ENCODE results near the gene MMS22L.
"Not testable (repeated sequence)": the region's sequence is repeated elsewhere in the genome, so short reads cannot be mapped to it uniquely, and the experiment has no call there.

Gene MMS22L

DNA sequence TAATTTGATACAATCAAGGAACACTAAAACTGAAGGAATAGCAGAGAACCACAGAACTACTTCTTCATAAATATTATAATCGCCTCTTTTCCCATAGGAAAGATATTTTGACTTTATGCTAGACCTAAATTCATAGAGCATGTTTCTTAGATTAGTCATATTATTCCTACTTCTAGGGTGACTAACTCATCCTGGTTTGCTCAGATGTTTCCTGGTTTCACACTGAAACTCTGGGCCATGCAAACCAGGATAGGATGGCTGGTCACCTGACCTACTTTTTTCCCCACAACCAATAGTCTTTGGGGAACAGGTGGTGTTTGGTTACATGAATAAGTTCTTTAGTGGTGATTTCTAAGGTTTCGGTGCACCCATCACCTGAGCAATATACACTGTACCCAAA, 42.8 kb downstream of the MMS22L start:
- H3K27ac ChIP-seq = no peak overlapping the region

DNA sequence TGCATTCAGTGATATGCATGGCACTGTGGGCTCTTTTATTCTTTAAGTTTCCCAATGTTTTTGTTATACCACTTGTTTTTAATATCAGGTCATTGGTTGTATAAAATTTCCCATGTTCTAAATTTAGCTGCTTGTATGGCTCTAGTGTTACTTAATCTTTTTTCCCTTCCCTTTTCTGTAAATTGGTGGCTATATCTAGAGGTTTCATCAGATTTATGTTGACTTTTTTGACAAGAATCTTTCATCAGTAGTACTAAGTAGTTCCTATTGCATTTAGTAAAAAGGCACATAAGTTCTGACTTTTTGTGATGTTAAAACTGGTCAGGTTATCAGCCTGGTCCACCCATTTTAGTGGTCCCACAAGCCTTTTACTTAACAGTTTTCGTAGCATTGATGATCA, 51.1 kb downstream of the MMS22L start:
- Histone ChIP-seq H3K27ac (no peak overlapping the region), H3K4me3 (no peak overlapping the region)

More for the DNA sequence above, 42.8 kb downstream of the MMS22L start:
- no peak overlapping the region for H3K4me3 ChIP-seq

DNA sequence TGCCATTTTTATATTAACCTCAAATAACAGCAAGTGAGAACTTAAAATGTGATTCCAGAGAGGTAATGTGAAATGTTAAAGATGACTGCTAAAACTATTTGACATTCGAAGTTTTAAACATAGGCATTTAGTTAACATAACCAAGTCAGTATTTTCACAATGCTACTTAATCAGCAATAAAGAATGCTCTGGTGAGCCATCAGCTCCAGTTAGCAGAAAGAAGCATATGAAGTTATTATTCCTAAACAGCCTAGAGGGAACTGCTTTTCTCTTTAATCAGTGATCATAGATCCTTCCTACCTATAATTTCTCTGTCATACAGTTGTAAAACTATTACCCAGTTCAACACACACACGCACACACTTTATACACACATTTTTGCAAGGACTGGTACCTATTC, 60.1 kb downstream of the MMS22L start:
- Histone ChIP-seq H3K4me3 (no peak overlapping the region), H3K27ac (no peak overlapping the region)

DNA sequence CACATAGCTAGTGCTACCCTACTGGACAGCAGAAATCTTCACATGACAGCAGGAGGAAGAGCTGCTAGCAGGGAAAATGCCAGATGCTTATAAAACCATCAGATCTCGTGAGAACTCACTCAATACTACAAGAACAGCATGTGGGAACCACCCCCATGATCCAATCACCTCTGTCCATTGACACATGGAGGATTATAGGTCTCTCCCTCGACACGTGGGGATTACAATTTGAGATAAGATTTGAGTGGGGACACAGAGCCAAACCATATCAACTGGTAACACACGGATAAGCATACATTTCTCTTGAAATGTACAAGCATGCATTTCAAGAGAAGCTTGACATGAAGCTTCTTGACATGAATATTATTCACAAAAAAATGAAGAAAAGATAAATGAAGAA, 64.1 kb downstream of the MMS22L start:
- H3K27ac ChIP-seq = no peak overlapping the region
- H3K4me3 ChIP-seq = no peak overlapping the region

DNA sequence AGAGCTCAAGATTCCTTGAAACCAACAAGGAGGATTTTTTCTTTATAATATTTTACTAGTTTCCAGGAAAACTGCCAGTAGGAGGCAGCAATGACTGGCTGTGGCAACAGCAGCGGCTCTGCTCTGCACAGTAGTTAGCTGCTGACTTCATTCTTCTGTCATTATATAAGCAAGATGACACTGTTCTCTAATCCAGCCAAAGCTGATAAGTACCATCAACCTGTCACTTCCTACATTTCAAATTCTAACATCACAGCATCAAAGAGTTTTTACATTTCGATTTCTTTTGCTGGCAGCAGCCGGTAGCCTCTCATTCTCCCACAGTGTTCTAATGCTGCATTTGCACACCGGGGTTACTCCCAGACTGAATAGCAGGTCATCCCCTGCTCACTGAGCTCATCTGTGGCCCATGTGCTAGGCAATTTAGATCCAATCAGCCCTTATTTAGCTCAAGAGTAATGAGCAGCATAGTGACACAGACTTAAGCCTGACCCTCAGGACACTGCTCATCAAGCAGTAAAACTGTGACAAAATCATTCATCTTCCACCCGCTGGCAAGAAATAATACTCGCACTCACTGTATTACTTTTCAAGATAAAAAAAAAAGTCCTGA, 67.8 kb downstream of the MMS22L start:
- Histone ChIP-seq H3K27ac (no peak overlapping the region), H3K4me3 (no peak overlapping the region)

DNA sequence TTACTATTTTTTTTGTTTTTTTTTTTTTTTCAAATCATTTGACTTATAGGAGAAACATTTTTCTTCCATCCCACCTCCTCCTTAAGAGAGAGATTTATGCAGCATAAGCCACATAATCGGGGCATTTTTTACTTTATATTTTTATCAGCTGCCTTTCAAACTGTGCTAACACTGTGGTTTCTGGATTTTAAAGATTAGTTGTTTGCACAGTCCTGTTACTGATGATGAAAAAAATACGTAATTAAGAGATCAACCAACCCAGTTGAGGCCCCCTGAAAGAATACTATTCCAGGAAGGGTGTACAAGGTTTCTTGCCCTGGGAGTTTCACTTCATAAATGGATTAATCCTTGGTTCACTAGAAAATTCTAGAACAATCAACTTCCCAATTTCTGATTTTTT, 68.3 kb downstream of the MMS22L start:
- H3K4me3 ChIP-seq = no peak overlapping the region
- H3K27ac ChIP-seq = no peak overlapping the region

DNA sequence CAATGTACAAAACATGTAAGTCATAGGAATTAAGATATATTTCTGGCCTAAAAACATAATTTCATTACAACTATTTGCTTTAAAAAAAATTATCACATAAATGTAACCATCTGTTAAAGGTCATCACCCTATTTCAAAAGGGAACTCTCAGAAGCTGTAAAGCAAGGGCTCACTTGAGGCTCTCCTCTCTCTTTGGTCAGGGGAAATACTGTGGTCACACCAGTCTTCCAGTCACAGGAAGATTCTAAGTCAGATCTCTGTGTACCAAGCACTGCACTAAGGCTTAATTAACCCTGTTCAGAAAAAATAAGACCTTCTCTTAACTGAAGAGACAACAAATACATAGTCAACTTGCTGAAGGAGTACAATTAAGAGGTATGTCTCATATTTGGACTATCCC, 75.6 kb downstream of the MMS22L start:
- H3K4me3 ChIP-seq = no peak overlapping the region

DNA sequence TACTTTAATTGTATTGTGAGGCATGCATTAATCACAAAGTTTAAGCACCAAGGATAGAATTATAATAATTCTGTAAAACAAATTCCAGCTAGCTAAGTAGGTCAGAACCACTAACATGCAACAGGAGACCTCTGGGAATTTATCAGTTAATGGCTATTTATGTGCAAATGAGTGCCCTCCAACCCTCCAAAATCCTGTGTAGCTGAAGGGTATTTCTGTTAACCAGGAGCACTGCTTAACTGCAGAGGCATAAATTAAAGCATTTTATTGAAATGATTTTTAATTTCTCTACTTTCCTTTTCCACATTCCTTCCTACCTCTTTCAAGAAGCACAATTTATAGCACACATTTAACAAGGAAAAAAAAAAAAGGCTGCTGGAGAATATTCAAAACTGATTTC, 77.0 kb downstream of the MMS22L start:
- no peak overlapping the region for H3K4me3 ChIP-seq

More for the DNA sequence above, 75.6 kb downstream of the MMS22L start:
- no peak overlapping the region for H3K27ac ChIP-seq

DNA sequence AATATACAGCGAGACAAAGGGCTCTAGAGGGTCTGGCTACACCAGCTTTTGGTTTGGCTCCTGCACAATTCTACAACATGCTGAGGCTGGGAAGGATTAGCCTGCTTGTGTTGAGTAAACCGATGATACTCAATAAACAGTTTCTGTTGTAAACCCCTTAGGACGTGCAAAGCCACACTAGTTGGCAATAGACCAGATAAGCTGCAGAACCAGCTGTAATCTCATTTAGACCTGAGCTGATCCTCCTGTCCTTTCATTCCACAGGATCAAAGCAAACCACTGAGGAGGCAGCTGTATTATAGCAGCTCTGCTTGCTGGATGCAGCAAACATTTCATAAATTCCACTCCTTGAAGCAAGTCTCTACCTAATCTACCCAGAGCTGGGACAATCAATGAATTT, 79.7 kb downstream of the MMS22L start:
- Histone ChIP-seq H3K4me3 (no peak overlapping the region), H3K27ac (no peak overlapping the region)

More for the DNA sequence above, 77.0 kb downstream of the MMS22L start:
- H3K27ac ChIP-seq = no peak overlapping the region

DNA sequence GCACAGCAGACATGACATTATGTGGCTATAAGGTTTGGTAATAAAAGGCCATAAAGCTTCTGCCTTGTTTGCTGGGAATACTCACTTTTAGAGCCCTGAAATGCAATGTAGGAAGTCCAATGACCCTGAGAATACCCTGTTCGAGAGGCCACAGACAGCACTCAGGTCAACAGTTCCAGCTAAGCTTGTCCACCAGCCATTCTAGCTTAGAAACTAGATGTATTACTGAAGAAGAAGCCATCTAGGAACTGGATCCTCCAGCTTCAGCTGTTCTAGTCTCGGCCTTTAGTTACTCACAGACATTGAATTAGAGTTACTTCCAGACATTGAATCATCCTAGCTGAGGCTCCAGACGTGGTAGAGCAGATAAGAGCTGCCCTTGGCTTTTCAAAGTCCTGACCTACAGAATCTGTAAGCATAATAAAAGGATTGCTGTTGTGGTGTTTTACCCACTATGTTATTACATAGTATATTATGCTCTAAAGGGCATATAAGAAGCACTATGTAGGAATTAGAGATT, 84.9 kb downstream of the MMS22L start:
- Histone ChIP-seq H3K27ac (no peak overlapping the region), H3K4me3 (no peak overlapping the region)

DNA sequence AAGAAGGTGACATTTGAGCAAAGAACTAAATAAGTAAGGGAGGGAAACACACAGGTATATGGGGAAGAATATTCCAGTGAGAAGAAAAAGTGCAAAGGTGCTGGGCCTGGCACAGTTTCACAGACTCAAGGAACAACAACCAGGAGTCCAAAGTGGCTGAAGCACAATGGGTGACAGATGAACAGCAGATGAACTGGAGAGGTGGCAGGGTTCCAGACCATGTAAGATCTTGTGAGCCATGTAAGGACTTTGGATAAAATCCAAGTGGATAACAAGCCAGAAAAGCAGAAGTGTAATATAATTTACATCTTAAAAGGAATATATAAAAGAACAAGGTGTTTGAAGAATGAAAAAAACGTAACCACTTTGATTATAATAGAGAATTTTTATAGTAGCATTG, 87.9 kb downstream of the MMS22L start:
- Histone ChIP-seq H3K27ac (no peak overlapping the region), H3K4me3 (no peak overlapping the region)

DNA sequence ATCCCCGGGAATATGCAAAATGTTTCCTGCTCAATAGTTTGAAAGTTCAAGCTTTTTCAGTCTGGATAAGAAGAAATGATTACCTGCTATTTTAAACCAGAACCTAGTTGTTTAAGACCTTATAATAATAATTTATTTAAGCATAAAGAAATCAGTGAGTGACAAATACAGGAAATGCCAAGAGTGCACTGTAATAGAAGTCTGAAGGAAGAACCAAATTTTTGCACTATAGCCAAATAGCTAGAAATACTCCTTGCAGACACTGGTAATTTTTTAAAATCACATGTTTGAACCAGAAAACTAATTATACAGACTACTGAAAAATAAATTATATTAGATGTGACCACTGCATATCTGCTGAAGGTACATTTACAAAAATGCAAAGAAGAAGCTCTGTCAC, 93.2 kb downstream of the MMS22L start:
- H3K27ac ChIP-seq = no peak overlapping the region
- no peak overlapping the region for H3K4me3 ChIP-seq

DNA sequence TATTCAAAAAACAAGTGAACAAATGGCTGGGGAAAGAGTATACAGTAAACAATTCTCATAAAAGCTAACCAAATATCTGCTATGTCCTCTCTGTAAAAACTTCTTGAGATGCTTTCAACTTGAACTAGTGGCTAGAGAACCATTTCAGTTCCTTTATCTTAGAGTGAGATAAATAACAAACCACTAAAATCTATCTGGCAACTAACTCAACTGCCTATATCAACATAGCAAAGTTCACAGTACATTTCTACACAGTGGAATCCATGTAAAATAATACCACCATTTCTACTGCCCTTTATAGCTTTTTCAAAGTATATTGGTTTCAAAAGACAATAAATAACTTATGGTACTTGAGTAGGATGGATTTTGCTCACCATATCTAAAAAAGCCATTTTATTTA, 95.1 kb downstream of the MMS22L start:
- H3K27ac ChIP-seq = no peak overlapping the region

DNA sequence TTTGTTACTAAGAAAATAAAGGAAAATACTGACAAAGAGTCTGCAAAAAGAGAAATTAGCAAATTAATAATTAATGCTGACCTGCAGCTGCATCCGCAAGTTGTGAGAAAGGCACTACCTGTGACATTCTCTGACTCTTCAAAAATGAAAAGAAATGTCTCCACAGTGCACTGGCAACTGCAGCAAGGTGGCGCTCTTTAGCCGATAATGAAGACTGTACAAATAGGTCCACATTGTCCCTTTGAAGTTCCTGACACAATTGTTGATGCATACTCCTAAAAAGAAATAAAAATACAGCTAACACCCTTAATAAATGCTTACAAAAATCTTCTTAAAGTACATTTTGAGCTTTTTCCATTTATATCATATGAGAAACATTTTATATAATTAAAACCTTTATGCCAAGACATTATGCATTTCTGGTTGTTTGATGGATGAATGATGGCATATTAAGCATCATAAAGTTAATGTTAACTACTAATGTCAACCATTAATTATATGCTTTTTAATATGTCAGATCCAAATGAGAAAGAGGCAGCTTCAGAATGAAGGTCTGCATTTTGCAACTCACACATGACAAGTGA, 96.5 kb downstream of the MMS22L start:
- Histone ChIP-seq H3K27ac (no peak overlapping the region), H3K4me3 (no peak overlapping the region)

More for the DNA sequence above, 95.1 kb downstream of the MMS22L start:
- H3K4me3 ChIP-seq = no peak overlapping the region

DNA sequence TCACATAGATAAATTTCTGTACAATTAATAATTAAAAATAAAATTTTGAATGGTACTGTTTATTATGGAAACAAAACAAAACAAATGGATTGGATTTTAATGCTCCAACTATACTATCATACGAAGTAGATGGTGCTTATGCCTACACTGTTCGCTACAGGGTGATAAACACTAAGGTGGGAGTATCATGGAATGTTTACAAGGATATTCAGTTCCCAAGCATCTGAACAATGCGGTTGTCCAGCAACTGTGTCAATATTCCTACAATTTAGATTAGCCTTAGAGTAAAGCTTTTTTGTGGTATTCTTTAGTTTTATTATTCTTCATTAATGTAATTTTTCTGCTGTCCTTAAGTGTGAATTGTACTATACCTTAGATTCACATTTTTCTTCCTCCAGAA, 105.1 kb downstream of the MMS22L start:
- H3K4me3 ChIP-seq = no peak overlapping the region

DNA sequence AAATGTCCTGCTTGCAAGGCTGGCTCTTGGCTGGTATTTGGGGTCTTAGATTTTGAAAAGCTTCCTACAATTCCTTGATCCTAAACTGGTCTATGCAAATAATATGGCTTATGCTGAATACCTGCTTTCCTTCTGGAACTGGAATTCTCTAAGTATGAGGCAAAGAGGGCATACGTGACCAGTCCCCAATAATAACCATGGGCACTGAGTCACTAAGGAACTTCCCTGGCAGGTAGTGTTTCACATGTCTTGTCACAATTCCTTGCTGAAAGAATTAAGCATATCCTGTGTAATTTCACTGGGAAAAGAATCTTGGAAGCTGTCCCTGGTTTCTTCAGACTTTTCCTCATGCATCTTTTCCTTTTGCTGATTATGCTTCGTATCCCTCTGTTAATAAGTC, 106.5 kb downstream of the MMS22L start:
- H3K27ac ChIP-seq = no peak overlapping the region
- no peak overlapping the region for H3K4me3 ChIP-seq

More for the DNA sequence above, 105.1 kb downstream of the MMS22L start:
- H3K27ac ChIP-seq = no peak overlapping the region

DNA sequence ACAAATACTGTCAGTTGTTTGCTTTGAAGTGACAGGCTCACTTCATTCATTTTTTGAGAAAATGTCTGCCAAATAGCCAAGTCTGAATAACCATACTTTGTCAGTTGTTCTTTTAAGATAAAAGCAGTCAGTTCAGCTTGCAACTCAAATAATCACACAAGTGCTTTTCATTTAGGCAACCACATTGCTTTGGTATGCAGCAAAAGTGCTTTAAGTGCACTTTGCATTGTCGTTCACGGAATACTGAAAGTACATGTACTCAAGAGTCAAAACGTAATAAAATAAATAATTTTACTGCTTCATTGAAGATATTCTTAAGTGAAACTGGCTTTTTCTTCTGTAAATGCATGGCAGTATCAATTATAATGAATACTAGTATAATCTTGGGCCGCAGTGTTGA, 107.2 kb downstream of the MMS22L start:
- Histone ChIP-seq H3K4me3 (no peak overlapping the region), H3K27ac (no peak overlapping the region)

DNA sequence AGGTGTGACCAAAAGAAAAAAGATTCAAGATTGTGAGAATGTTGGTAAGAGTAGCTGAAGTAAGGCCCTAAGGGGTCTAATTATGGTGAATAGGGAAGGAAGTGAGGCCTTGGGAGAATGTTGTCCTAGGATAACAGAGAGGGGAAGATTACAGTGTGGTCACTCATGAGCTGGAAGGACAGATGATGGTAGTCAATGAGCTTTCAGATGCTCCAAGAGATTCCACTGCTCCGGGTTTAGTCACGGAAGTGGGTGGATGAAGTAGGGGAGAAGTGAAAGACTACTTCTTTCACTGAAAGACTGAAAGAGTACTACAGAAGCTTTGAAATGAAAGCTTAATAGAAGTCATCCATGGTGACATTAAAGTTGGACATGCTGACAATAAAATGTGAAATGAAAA, 108.5 kb downstream of the MMS22L start:
- no peak overlapping the region for H3K4me3 ChIP-seq
- no peak overlapping the region for H3K27ac ChIP-seq

DNA sequence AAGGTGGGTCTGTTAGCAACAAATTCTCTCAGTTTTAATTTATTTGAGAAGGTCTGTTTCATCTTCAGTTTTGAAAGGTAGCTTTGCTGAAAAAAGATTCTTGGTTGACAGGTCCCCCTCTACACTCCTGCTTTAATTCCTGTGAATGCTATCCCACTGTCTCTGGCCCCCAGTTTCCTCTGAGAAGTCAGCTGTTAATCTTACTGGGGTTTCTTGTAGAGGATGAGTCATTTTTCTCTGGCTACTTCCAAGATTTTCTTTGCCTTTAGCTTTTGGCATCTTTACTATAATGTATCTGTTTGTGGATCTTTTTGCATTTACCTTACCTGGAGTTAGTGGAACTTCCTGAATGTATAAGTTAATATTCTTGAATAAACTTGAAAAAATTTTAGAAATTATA, 122.7 kb downstream of the MMS22L start:
- no peak overlapping the region for H3K4me3 ChIP-seq
- H3K27ac ChIP-seq = no peak overlapping the region

DNA sequence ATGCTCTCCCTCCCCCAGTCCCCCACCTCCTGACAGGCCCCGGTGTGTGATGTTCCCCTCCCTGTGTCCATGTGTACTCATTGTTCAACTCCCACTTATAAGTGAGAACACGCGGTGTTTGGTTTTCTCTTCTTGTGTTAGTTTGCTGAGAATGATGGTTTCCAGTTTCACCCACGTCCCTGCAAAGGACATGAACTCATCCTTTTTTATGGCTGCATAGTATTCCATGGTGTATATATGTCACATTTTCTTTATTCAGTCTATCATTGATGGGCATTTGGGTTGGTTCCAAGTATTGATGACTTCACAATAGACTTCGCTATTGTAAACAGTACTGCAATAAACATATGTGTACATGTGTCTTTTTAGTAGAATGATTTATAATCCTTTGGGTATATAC, 127.6 kb downstream of the MMS22L start:
- not testable (repeated sequence) for H3K4me3 ChIP-seq, H3K27ac ChIP-seq

DNA sequence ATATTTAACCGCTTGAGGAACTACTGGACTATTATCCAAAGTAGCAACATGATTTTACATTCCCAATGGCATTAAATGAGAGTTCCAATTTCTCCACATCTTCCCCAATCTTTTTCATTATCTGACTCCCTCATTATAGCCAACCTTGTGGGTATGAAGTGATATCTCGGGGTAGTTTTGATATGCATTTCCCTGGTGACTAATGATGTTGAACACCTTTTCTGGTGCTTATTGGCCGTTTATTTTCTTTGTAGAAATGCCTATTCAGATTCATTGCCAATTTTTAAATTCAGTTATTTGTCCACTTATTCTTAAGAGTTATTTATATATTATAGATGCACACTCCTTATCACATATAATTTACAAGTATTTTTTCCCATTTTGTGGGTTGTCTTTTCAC, 129.0 kb downstream of the MMS22L start:
- Histone ChIP-seq H3K27ac (no peak overlapping the region), H3K4me3 (no peak overlapping the region)

DNA sequence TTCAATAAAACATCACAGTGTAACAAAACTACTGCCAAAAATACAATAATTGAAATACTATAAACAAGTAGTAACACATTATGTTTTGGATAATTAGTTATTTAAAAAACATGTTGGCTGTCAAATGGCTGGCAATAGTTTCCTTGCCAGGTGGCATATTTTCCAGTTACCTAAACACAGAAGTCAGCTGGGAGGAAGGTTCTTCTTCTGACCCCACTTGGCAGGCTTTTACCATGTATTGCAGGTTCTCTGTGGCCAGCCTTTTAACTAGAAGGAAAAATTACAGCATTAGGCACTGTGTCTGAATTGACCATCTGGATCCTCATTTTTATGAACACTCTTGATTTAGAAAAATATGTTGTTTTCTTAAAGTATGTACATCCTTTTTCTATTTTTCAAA, 131.4 kb downstream of the MMS22L start:
- no peak overlapping the region for H3K4me3 ChIP-seq
- H3K27ac ChIP-seq = no peak overlapping the region

Measured in skin epidermis (tissue), 12 donors.